H1 (cell line): ENCODE measurements around the gene SPATA32. TPM values are rescaled to one million over a fixed set of nuclear protein-coding genes. Genes with fewer than 3 reads are reported as not detected.

ENCODE experiments used
- CTCF ChIA-PET: fragments of 300-600 bp; sonication (Branson Sonifier 250); formaldehyde crosslinking; loops from one replicate; lab custom pipeline; 2021; ENCODE audit not compliant: partially characterized antibody; lab: Charles Lee
- POLR2A ChIA-PET: fragments of 300-600 bp; sonication (Branson Sonifier 250); formaldehyde crosslinking; loops from one replicate; lab custom pipeline; 2021; ENCODE audit warnings: inconsistent platforms; ENCODE audit not compliant: partially characterized antibody; lab: Charles Lee
- DNase-seq, 2 experiments: peaks; one replicate each; pipeline versions ENCODE4 v3.0.0 to v3.0.0-alpha.2; 2010 to 2022; ENCODE audit warnings: low spot score in 2 of 2, low read depth in 1 of 2, mixed read lengths in 1 of 2
- FAIRE-seq: peaks from 2 replicates; lab custom pipeline; 2011; peaks lifted over from hg19 to GRCh38; lab: Jason Lieb, UNC
- H2AFZ ChIP-seq: 2 replicates; pipeline ENCODE4 v1.8.1; 2012; ENCODE audit warnings: low read length, inconsistent platforms
- H2AK5ac ChIP-seq: 2 replicates; pipeline ENCODE4 v1.6.1; 2013; ENCODE audit warnings: low read depth, low read length
- H2BK120ac ChIP-seq: replicated peaks from 2 replicates; pipeline ENCODE3; 2013; ENCODE audit warnings: low read depth, low read length, inconsistent platforms
- H2BK12ac ChIP-seq: 2 replicates; pipeline ENCODE4 v1.6.1; 2013; ENCODE audit warnings: low read depth, low read length
- H2BK15ac ChIP-seq: 2 replicates; pipeline ENCODE4 v1.6.1; 2013; ENCODE audit warnings: low read length
- H2BK20ac ChIP-seq: 2 replicates; pipeline ENCODE4 v1.6.1; 2013; ENCODE audit warnings: low read length
- H2BK5ac ChIP-seq: 2 replicates; pipeline ENCODE4 v1.6.1; 2013; ENCODE audit warnings: low read depth, low read length
- H3K14ac ChIP-seq: 2 replicates; pipeline ENCODE4 v1.6.1; 2013; ENCODE audit warnings: inconsistent platforms; ENCODE audit not compliant: insufficient read length
- H3K18ac ChIP-seq: 2 replicates; pipeline ENCODE4 v1.6.1; 2013; ENCODE audit warnings: low read length; ENCODE audit errors: extremely low read depth
- H3K23ac ChIP-seq: 2 replicates; pipeline ENCODE4 v1.6.1; 2013; ENCODE audit warnings: inconsistent platforms; ENCODE audit not compliant: insufficient read length
- H3K23me2 ChIP-seq: 2 replicates; pipeline ENCODE4 v1.6.1; 2013; ENCODE audit warnings: low read depth, low read length
- H3K27ac ChIP-seq: 2 replicates; pipeline ENCODE4 v1.6.1; 2011; ENCODE audit warnings: low read depth, low read length, inconsistent platforms
- H3K27me3 ChIP-seq, 4 experiments: replicated peaks in 1 of 4; 1 replicate in 1 of 4; 2 replicates in 3 of 4; pipeline versions ENCODE4 v1.6.1 to v1.8.1; 2011 to 2013; ENCODE audit warnings: low read length in 3 of 4, mild to moderate bottlenecking in 3 of 4, inconsistent platforms in 2 of 4, mixed read lengths in 2 of 4, moderate library complexity in 1 of 4; ENCODE audit not compliant: control insufficient read depth in 3 of 4, insufficient read depth in 3 of 4; ENCODE audit errors: extremely low read depth in 1 of 4
- H3K36me3 ChIP-seq, 4 experiments: 2 replicates each; pipeline versions ENCODE4 v1.6.1 to v1.8.1; 2011 to 2013; ENCODE audit warnings: mild to moderate bottlenecking in 4 of 4, low read length in 3 of 4, moderate library complexity in 2 of 4, control low read depth in 1 of 4, inconsistent platforms in 1 of 4; ENCODE audit not compliant: insufficient read depth in 4 of 4, control insufficient read depth in 2 of 4
- H3K4ac ChIP-seq: replicated peaks from 2 replicates; pipeline ENCODE3; 2013; ENCODE audit warnings: low read length, low read depth, mixed read lengths, inconsistent platforms; ENCODE audit not compliant: insufficient read length
- H3K4me1 ChIP-seq, 4 experiments: replicated peaks in 1 of 4; 1 replicate in 1 of 4; 2 replicates in 3 of 4; pipeline versions ENCODE4 v1.6.1 to v1.8.1; 2011 to 2013; ENCODE audit warnings: low read length in 3 of 4, inconsistent platforms in 2 of 4, mixed read lengths in 1 of 4; ENCODE audit not compliant: insufficient read depth in 4 of 4, control insufficient read depth in 3 of 4
- H3K4me2 ChIP-seq, 2 experiments: 2 replicates each; pipeline versions ENCODE4 v1.6.1 to v1.8.1; 2011 to 2013; ENCODE audit warnings: low read depth in 2 of 2, low read length in 2 of 2, control low read depth in 1 of 2, inconsistent platforms in 1 of 2, mild to moderate bottlenecking in 1 of 2; ENCODE audit not compliant: insufficient read depth in 1 of 2
- H3K4me3 ChIP-seq, 4 experiments: fragments of 200-600, 300-600 bp in 1 of 4; sonication (generic), shearing (Covaris generic), sonication (Bioruptor Twin) in 1 of 4; 2 replicates each; pipeline versions ENCODE4 v1.5.1 to v1.8.1; 2011 to 2016; ENCODE audit warnings: low read length in 4 of 4, low read depth in 3 of 4, control low read depth in 2 of 4, inconsistent platforms in 2 of 4, mild to moderate bottlenecking in 2 of 4, mixed read lengths in 1 of 4, moderate library complexity in 1 of 4; ENCODE audit not compliant: insufficient read depth in 2 of 4; ENCODE audit errors: extremely low read depth in 1 of 4
- H3K56ac ChIP-seq: replicated peaks from 2 replicates; pipeline ENCODE3; 2013; ENCODE audit warnings: low read depth, mild to moderate bottlenecking, mixed read lengths, low read length, inconsistent platforms; ENCODE audit not compliant: insufficient read length
- H3K79me1 ChIP-seq: 2 replicates; pipeline ENCODE4 v1.6.1; 2013; ENCODE audit warnings: low read depth, low read length, control low read depth
- H3K79me2 ChIP-seq, 2 experiments: 2 replicates each; pipeline versions ENCODE4 v1.6.1 to v1.8.1; 2012 to 2013; ENCODE audit warnings: low read length in 2 of 2, mild to moderate bottlenecking in 2 of 2, inconsistent platforms in 1 of 2; ENCODE audit not compliant: insufficient read depth in 2 of 2, control insufficient read depth in 1 of 2
- H3K9ac ChIP-seq, 4 experiments: replicated peaks in 1 of 4; 1 replicate in 1 of 4; 2 replicates in 3 of 4; pipeline versions ENCODE4 v1.6.1 to v1.8.1; 2011 to 2013; ENCODE audit warnings: low read depth in 3 of 4, low read length in 3 of 4, control low read depth in 2 of 4, mild to moderate bottlenecking in 2 of 4, moderate library complexity in 2 of 4, inconsistent platforms in 1 of 4; ENCODE audit errors: extremely low read depth in 1 of 4
- H3K9me3 ChIP-seq, 2 experiments: 2 replicates each; pipeline versions ENCODE4 v1.6.1 to v1.8.1; 2012 to 2013; ENCODE audit warnings: mild to moderate bottlenecking in 2 of 2, moderate library complexity in 2 of 2, control low read depth in 1 of 2, inconsistent platforms in 1 of 2, low read depth in 1 of 2, low read length in 1 of 2, mixed read lengths in 1 of 2; ENCODE audit not compliant: insufficient read depth in 2 of 2
- H4K20me1 ChIP-seq, 2 experiments: replicated peaks in 1 of 2; 2 replicates each; pipeline versions ENCODE3 to v1.8.1; 2011 to 2013; ENCODE audit warnings: inconsistent platforms in 2 of 2, low read length in 2 of 2, mild to moderate bottlenecking in 1 of 2; ENCODE audit not compliant: insufficient read depth in 2 of 2, control insufficient read depth in 1 of 2
- H4K5ac ChIP-seq: 2 replicates; pipeline ENCODE4 v1.6.1; 2013; ENCODE audit warnings: low read length, low read depth, mixed read lengths, inconsistent platforms; ENCODE audit not compliant: insufficient read length
- H4K8ac ChIP-seq: 2 replicates; pipeline ENCODE4 v1.8.0; 2013; ENCODE audit warnings: mild to moderate bottlenecking, moderate library complexity, low read length, inconsistent platforms; ENCODE audit not compliant: insufficient read depth; ENCODE audit errors: extremely low read depth
- H4K91ac ChIP-seq: replicated peaks from 2 replicates; pipeline ENCODE3; 2013; ENCODE audit warnings: low read length, mixed read lengths, inconsistent platforms; ENCODE audit not compliant: insufficient read length
- ASH2L ChIP-seq: fragments of 200-600, 300-600 bp; sonication (generic); IDR thresholded peaks from one replicate; pipeline ENCODE4 v1.7.1; 2017; ENCODE audit warnings: low read length
- CEBPB ChIP-seq: IDR thresholded peaks from 2 replicates; pipeline ENCODE4 v1.6.1; 2012; ENCODE audit warnings: low read depth, low read length
- NRF1 ChIP-seq: IDR thresholded peaks from 2 replicates; pipeline ENCODE4 v1.6.1; 2011; ENCODE audit warnings: mild to moderate bottlenecking, low read depth, low read length, improper control_type of control experiment
- RBBP5 ChIP-seq: IDR thresholded peaks from 2 replicates; pipeline ENCODE4 v1.7.1; 2012; ENCODE audit warnings: low read depth, mild to moderate bottlenecking, inconsistent platforms, low read length, moderate library complexity, borderline replicate concordance
- RXRA ChIP-seq: IDR thresholded peaks from 2 replicates; pipeline ENCODE4 v1.6.1; 2011; ENCODE audit warnings: low read depth, mild to moderate bottlenecking, low read length, moderate library complexity; ENCODE audit not compliant: insufficient read depth
- SRF ChIP-seq: IDR thresholded peaks from 2 replicates; pipeline ENCODE4 v1.6.1; 2011; ENCODE audit warnings: mild to moderate bottlenecking, low read depth, low read length, moderate library complexity
- TAF7 ChIP-seq: optimal IDR thresholded peaks from 2 replicates; pipeline ENCODE3; 2011; ENCODE audit warnings: low read depth, mild to moderate bottlenecking, inconsistent platforms, low read length, moderate library complexity, borderline replicate concordance
- TBP ChIP-seq: IDR thresholded peaks from 2 replicates; pipeline ENCODE4 v1.6.1; 2011; ENCODE audit warnings: low read depth, low read length, improper control_type of control experiment
- WGBS, 2 experiments: shearing (Covaris generic) in 1 of 2; methylation state at CpG; one replicate each; pipeline versions ENCODE4 v1.1.6 to v1.1.7; 2013 to 2015; ENCODE audit warnings: low lambda C conversion rate in 2 of 2, mixed read lengths in 2 of 2, inconsistent platforms in 1 of 2, low coverage in 1 of 2, missing lambda C conversion rate in 1 of 2; ENCODE audit not compliant: insufficient replicate concordance in 2 of 2, insufficient coverage in 1 of 2, insufficient read length in 1 of 2; ENCODE audit errors: extremely low coverage in 1 of 2, missing lambda C conversion rate in 1 of 2; 5-methylcytosine and 5-hydroxymethylcytosine counted together
- polyA plus RNA-seq, 7 experiments: library from polyadenylated mRNA; depleted of rRNA in 3 of 7; stranded (reverse) in 5 of 7; unstranded in 2 of 7; fragments of >200 nt in 5 of 7; fragments of 200-250 nt in 2 of 7; gene quantifications; 1 replicate in 5 of 7; 2 replicates in 1 of 7; 4 replicates in 1 of 7; pipeline versions ENCODE4 v1.2.1 to v1.2.3, GENCODE V29; 2011 to 2013; ENCODE audit warnings: missing spikeins in 2 of 7, mixed read lengths in 2 of 7
- total RNA-seq: library from RNA; stranded (reverse); fragmentation: NEBNext Ultra II Directional; extraction: Animal tissue kit (Norgen Biotek cat#: 25700); gene quantifications from 2 replicates; pipeline ENCODE4 v1.2.1, GENCODE V29; 2021

Gene SPATA32
- total and polyA plus RNA-seq, 2 of the 8 experiments (the other 6 are each of a cell fraction or from before 2014, with no cell fraction given) = 0.24 TPM; not detected in 1

GRCh38 chr17:45276031-45276430 is 14.1 kb upstream of the SPATA32 start:
- Histone ChIP-seq H3K23ac (no peak overlapping the region), H4K5ac (no peak overlapping the region), H2BK20ac (no peak overlapping the region), H2BK12ac (no peak overlapping the region), H3K4ac (no peak overlapping the region), H2AFZ (no peak overlapping the region), H3K4me1 (peaks cover 0 to 4% (median under 1%) of the 10 kb centered on the region in 4 experiments; a peak in 1 of 7 replicates), H3K56ac (no peak overlapping the region), H4K20me1 (no peaks in the 10 kb centered on the region), H3K27ac (no peak overlapping the region), H3K18ac (no peak overlapping the region), H3K9ac (no peak overlapping the region), H3K4me2 (no peak overlapping the region), H3K4me3 (no peak overlapping the region), H2AK5ac (no peak overlapping the region), H4K91ac (no peak overlapping the region), H3K27me3 (no peaks in the 10 kb centered on the region), H4K8ac (no peak overlapping the region), H2BK120ac (no peak overlapping the region), H2BK5ac (no peak overlapping the region), H3K23me2 (no peaks in the 10 kb centered on the region), H3K36me3 (peaks cover 0 to 3% (median 0%) of the 10 kb centered on the region in 4 experiments; a peak in 2 of 8 replicates), H3K14ac (no peak overlapping the region), H2BK15ac (no peak overlapping the region), H3K79me2 (no peaks in the 10 kb centered on the region), H3K9me3 (no peaks in the 10 kb centered on the region), H3K79me1 (no peaks in the 10 kb centered on the region)
- ChIA-PET POLR2A (interaction anchor here (0.6 to 2.0 kb wide), 3 partner anchors 20 to 128 kb away, joined by 3 to 7 read pairs (median 3); partner anchors contain the start of gene HEXIM1), CTCF (interaction anchor here (0.6 to 29.1 kb wide), 18 partner anchors 9 to 157 kb away, joined by 3 to 579 read pairs (median 10); partner anchors contain the start of gene MAP3K14)
- TF ChIP-seq NRF1 (no peak), TAF7 (no peak), SRF (no peak), RBBP5 (no peak), RXRA (no peak), ASH2L (no peak), TBP (no peak), CEBPB (no peak)
- WGBS, 2 experiments = 76% methylated on average over 6 of the region's 6 CpGs; no CpG with 5 or more reads in 1 of the 2 experiments
- FAIRE-seq (no peak), DNase-seq (no peak)
